ENCODE results near the gene NUBP1.
A peak's percentile ranks its signal among the peaks of the same experiment; 100 is the strongest.
"Not testable (repeated sequence)": the region's sequence is repeated elsewhere in the genome, so short reads cannot be mapped to it uniquely, and the experiment has no call there.

The NUBP1 gene

DNA sequence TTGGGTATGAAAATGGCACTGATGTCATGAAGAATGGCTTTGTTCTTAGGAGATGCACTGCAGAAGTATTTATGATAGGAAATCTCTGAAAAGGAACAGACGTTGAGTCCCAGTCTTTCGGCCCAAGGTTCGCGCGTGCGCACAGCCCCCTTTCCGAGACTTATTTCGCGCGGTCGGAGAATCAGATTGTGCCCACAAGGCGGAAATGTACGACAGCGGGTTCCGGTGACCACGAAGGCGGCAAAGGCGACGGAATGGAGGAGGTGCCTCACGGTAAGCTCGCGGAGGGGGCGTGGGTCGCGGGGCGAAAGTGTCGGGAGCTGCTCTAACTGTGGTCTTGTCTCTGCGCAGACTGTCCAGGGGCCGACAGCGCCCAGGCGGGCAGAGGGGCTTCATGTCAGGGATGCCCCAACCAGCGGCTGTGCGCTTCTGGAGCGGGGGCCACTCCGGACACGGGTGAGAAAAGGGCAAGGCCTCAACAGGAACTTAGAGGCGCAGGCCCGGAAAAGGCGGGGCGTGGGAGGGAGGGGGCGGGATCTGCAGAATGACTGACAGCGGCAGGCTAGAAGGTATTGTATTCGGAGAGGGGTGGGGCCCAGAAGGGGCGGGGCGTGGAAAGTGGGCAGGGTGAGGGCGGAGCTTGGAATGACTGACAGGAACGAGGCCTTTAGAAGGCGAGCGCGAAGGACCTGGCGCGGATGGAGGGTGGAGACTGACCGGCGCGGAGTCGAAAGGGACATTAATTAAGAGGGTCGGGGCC lies at the start of gene NUBP1:
Gene NUBP1 (plus strand): TSS at position 233 of the 760 bp plus-strand sequence. CDS start 22 bp downstream, at position 255.
- peak; percentile 64 for DNase-seq

DNA sequence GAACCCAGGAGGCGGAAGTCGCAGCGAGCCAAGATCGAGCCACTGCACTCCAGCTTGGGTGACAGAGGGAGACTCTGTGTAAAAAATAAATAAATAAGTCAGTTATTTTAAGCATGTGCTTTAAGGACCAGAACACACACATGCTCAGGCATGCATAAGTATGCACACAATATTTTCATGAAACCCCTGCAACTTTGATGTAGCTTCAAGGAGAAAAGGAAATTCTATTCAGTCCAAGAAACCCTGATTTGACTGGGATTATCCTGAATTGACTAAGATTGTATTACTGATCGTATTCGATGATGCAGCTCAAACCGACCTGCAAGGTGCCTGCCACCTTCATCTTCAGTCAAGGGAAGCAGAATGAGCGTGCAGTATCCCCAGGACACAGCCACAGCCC lies 49.8 kb upstream of the NUBP1 start:
- no peak for DNase-seq

DNA sequence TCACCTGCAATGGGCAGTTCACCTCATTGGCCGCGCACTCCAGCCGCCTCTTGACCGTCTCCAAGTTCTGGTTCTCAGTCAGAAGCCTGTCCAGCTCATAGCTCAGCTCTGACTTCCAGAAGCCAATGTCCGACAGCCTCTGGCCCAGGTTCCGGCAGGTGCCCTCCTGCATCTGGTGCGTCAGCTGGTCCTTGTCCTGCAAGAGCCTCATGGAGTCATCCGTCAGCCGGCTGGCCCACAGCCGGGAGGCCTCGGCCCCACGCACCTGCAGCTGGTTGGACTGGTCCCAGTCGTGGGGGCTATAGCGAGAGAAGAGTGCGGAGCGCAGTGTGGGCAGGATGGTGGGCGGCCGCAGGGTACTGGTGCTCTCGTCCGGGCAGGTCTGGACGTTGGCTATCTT lies 49.3 kb upstream of the NUBP1 start:
- DNase-seq, result no peak

DNA sequence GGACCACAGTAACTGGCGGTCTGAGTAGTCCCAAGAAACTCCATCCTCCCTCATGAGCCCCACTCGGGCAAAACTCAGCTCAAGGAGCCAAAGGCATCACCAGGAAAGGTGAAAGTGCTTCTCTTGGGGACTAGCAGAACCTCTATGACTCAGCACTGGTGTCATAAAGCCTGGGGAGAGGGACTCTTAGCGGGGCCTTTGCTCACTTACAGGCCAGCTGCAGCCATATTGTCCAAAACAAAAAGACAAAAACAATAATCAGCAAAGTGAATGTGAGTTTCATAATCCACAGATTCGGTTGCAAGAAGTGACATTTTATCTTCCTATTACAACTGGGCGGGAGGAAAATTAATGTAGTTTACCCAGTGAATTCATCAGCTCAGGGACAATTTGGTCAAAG lies 48.8 kb upstream of the NUBP1 start, which contains the start of gene TEKT5:
Gene TEKT5 (minus strand): TSS at position 101 of the 400 bp plus-strand sequence. CDS start 57 bp downstream, at position 44.
- no peak for DNase-seq

DNA sequence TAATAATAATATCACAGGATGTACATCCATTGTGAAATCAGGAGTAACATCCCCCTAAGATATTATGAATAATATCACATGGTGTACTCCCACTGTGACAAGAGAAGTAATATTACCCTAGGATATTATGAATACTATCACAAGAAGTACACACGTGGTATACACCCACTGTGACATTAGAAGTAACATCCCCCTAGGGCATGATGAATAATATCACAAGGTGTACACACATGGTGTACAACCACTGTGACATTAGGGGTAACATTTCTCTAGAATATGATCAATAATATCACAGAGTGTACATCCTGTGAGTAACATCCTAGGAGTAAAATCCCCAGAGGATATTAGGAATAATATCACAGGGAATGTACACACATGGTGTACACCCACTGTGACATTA lies 43.9 kb upstream of the NUBP1 start:
- no peak for DNase-seq

DNA sequence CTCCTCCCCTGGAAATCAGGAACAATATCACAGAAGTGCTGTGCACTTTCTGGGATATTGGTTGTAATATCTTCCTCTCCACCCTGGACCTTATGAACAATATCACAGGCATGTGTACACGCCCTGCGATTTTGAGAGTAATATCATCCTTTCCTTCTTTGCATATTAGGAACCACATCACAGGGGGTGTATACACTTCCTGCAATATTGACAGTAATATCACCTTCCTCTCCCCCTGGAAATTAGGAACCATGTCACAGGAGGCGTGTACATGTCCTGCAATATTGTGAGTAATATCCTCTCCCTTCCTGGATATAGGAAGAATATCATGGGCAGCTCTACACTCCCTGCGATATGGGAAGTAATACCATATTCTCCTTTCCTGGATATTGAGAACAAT lies 34.7 kb upstream of the NUBP1 start:
- no peak for DNase-seq

DNA sequence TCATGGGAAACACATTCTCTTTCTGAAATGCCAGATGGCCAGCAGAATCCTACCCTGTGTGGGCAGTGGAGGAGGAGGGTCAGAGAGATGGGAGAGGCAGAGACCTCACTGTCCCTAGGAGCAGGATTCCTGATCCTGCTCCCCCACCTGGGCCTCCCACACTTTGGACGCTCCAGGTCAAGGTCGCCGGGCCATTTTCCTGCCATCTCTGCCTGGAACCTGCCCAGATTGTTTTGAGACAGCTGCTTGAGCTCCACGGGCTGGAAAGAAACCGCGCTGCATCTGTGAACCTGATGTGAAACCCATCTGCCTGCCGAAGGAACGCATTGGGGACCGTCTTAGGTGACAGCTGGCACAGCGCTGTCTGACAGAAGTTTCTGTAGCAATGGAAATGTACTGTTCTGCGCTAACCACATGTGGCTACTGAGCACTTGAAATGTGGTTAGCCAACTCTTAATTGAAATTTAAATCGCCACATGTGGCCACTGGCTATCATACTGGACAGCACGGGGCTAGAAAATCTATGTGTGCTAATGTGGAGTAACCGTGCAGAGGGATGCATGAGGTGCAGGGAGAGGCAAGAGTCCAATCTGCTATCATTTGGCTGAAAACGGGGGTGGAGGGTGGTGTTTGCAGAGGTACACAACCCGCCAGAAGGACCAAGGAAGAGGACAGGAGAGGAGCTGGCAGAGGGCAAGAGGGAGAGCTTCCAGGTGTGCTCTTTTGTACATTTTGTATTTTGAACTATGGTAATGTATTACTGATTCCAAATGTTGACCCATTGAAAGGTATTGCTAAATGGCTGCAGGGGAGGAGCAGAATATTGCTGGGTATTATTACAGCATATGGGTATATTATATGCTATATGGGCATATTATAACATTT lies 15.4 kb upstream of the NUBP1 start:
- no peak for DNase-seq

DNA sequence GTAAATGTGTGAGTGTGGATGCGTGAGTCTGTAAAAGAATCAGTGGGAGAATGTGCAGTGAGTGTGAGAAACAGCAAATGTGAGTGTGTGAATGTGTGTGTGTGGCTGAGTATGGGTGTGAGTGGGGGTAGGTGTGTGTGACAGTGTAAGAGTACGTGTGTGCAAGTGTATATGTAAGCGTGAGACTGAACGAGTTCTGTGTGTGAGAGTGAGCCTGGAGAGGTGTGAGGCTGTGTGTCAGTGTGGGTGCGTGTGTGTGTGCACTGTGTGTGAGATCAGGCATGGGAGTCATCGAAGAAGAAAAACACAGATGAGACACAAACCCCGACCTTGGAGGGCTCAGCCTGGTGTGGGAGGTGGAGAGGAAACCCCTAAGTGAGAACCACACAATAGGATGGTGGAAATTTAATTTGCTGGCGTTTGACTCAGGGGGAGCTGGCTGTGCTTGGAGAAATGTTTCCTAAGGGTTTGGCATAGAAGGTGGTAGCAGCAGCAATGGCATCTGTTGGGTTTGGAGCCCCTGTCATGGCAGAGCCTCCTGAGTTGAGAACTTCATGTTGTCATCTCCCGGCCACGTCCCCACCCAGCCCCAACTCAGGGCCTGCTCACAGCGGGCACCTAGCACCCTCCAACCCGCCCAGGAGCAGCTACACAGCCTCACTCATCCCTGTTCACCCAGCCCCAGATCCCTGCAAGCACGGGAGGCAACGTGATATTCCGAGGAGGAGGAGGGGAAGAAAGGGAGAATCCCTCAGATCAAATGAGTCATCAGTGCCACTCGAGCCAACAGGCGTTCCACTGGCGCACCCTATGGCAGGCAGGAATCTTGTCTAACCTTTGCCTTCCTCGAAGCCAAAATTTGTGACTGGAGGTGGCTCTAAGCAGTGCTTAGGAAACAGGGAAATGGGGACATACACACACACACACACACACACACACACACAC lies 14.3 kb upstream of the NUBP1 start:
- DNase-seq, result no peak

DNA sequence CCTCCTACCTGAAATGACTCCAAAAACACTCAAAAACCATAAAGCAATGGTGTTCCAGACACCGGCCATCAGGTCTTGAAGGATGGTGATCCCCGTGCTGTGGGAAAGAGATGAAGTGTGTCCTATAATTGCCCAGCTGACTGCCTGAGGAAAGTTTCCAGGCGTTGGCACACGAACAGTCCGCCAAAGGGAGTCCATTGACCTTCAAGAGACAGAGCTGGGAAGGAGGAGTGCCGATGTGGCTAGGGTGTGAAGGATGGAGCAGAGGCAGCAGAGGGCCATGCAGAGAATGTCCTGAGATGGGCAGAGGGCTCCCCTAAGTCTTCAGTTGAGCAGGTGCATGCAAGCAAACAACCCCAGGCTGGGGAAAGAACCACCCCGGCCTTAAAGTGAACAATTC lies 11.9 kb upstream of the NUBP1 start:
- no peak for DNase-seq

DNA sequence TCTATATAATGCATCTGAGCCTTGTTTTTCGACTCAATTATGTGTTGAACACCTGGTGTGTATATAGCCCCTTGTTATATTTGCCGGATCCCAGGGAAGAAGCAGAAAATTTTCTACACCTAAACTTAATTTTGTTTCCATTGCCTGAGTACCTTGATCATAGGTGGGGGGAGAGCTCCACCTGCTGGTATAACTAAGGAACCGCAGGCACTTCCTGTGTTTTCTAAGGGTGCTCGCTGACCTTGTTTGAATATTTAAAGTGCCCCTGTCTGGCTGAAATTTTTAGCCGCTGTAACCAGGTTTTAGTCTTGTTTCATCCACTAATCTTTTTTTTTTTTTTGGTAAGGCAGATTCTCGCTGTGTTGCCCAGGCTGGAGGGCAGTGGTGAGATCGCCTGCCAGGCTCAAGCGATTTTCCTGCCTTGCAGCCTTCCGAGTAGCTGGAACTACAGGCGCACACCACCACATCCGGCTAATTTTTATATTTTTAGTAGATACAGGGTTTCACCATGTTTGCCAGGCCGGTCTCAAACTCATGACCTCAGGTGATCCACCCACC lies 6.5 kb upstream of the NUBP1 start:
- peak; percentile 15 for DNase-seq

DNA sequence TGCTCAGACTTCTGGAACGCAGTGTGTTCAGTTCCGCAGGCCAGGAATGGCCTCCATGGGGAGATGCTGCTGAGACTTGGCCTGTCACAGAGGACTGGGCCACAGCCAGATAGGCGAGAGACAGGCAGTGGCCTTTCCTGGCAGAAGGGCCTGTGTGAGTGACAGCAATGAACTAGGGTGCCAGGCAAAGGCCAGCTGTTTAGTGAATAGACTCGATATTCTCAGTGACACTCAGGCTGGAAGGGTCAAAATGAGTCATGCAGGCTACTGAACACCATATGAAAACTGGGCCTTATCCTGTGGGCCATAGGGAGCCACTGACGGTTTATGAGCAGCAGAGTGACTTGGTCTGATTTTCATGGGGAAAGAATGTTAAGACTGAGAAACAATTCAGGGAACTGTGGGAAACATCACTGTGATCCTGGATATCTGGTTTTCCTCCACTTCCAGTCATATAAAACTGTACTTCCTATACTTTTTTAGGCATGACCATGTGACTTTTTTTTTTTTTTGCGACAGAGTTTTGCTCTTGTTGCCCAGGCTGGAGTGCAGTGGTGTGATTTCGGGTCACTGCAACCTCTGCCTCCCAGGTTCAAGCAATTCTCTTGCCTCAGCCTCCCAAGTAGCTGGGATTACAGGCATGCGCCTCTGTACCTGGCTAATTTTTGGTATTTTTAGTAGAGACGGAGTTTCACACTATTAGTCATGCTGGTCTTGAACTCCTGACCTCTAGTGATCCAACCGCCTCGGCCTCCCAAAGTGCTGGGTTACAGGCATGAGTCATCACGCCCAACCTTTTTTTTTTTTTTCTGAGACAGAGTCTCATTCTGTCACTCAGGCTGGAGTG lies 5.2 kb upstream of the NUBP1 start:
- DNase-seq, result no peak

DNA sequence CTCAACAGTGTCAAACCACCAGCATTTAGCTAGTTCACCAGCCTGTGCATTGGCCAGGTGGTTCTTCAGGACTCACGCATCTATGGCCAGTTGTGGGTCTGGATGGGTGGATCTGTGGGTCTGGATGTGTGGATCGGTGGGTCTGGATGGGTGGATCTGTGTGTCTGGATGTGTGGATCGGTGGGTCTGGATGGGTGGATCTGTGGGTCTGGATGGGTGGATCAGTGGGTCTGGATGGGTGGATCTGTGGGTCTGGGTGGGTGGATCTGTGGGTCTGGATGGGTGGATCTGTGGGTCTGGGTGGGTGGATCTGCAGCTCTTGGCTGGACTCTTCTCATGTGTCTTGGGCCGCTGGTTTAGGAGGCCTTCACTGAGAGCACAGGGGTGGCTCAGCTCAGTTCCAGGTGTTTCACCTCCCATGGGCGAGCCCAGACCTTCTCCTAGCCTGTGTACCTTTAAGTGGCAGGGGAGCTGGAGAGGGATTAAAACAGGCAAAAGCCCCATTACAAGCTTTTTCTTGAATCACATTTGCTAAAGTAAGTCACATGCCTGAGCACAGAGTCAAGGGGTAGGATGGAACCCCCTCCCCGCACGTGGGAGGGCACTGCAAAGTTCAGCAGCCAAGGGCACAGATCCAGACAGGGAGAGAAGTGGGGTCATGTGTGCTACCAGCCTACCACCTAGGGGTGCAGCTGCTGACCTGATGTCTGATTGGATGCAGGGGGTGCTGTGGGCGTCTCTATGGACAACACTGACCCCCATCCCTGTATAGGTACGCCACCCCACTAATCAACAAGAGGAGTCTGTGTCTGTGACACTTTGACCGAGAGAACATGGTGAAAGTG lies 3.4 kb upstream of the NUBP1 start:
- DNase-seq, result no peak

DNA sequence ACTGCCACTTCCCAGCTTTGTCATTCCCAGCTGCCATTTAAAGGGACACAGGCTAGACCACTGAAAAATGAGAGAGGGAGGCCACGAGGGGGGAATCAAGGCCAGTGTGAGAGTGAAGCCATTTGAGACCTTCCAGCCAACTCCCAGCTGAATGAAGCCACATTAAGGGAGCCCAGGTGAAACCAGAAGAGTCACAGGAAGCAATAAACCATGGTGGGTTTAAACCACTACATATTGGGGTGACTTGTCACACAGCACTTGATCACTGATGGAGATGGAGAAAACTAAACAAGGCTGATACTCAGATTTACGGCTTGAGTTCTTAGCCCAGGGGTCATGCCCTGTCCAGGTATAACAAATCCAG lies 2.8 kb upstream of the NUBP1 start:
- DNase-seq, result no peak

DNA sequence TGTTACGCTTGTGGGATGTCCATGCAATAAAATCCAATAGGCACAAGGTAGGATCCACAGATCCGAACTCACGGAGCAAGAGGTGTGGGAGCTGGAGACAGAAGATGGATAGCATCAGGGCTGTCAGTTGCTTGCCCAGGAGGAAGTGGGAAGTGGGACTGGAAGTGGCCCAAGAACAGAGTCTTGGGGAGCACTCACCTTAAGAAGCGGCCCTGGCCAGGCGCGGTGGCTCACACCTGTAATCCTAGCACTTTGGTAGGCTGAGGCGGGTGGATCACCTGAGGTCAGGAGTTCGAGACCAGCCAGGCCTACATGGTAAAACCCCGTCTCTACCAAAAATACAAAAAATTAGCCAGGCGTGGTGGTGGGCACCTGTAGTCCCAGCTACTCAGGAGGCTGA lies 2.4 kb upstream of the NUBP1 start:
- not testable (repeated sequence) for DNase-seq

DNA sequence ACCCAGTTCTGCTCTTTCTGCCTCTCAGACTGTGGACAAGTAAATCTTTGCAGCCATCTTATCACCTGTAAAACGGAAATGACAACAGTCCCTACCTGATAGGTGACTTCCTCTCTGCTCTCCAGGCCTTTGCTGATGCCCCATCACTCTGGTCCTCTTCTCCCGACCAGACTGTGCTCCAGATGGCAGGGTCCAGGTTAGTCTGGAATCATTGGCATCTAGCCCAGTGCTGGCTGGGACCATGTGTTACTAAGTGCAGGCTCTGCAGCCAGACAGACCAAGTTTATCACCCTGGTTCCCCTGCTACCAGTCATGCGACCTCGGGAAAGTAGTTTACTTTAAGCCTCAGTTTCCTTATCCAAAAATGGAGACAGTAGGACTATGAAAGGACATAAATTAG lies 1.8 kb upstream of the NUBP1 start:
- DNase-seq, result peak; percentile 1

DNA sequence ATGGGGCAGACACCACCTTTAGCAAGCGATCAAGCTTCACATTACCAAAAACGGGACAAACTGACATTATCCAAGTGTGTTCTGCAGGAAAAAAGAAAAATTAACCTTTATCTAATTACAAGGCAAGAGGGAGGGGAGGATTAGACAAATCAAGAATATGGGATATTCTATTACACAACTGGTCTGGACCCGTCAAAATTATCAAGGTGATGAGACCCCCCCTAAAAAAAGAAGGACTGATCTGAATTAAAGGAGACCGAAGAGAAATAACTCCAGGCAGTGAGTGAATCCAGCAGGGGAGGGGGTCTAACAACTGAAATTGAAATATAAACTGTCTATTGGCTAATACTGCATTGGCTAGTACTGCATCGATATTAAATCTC lies 424 bp upstream of the NUBP1 start:
- DNase-seq, result no peak

DNA sequence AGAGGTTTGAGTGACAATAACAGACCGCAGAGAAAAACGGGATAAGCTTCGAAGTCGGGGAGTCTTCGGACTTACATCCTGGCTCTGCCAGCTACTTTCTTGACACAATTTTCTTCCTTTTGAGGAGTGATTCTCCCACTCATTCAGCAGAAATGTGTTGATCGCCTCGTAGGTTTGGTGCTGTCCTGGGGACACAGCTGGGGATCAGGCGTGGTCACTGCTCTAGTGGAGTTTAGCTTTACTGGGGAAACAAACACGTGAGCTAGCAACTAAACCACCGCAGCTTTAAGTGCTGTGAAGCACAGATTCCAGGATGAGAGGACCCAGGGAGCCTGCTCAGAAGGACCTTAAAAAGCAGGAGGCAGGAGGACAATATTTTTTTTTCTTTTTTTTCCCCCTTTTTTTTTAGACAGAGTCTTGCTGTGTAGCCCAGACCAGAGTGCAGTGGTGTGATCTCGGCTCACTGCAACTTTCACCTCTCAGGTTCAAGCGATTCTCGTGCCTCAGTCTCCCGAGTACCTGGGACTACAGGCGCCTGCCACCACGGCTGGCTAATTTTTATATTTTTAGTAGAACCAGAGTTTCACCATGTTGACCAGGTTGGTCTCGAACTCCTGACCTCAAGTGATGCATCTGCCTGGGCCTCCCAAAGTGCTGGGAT lies 858 bp downstream of the NUBP1 start:
- no peak for DNase-seq

DNA sequence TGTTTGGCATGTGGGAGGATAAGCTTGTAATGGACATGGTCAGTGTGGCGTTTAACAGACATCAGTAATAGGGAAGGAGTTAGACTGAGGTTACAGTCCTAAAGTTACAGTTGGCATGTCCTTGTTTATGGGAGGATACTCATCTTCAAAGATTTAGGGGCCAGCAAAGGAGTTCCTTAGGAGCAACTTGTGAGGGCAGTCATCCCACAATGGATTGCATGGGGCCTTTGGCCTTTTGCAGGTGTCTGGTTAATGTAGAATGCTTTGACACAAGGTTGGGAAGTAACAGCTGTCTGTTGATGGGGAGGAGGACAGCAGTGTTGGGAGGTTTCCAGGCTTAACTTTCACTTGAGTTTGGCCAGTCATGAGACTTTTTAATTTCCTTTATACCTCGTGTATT lies 2.2 kb downstream of the NUBP1 start:
- DNase-seq, result no peak

DNA sequence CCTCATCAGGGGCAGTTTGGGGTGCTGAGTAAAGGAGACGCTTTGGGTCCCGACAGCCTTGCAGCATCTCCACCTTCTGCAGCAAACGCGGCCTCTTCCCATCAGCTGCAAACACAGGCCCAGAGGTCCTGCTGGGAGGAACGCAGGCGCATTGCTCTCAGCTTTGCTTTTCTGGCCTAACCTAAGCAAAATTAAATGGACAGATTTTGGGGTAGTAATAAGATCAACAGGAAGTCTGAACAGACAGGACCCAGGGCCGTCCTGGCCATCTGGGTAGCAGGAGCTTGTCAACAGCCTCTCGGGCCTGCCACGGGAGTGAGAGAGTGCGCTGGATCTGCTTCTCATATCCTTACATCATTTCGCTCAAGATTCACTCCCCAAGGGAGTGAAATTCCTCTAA lies 7.2 kb downstream of the NUBP1 start:
- DNase-seq, result no peak

DNA sequence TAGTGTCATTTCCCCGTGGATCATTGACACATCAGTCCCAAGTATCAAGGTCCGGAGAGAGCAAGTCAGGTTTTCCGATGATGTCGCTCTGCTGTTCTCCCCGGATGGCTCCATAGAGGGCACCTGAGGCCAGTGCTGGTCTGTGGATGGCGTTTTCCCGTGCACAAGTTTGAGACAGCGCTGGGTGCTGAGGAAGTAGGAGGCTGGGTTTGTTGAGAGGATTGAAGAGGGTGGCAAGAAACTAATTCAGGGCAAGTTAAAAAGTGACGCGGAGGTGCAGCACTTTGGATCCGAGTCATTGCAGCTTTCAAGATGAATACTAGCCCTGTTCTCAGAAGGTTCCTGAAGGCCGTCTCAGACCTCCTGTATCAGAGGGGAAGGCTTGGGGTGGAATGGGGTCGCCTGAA lies 7.7 kb downstream of the NUBP1 start:
- no peak for DNase-seq

Measured in NCI-H2081 treated with DMSO at 0.1 percent for 48 hours (cell line).